ENCODE data around the gene GBF1.
A peak's percentile ranks its signal among the peaks of the same experiment; 100 is the strongest.

Gene GBF1

GRCh38 chr10:102358712-102359382 is 113.5 kb downstream of the GBF1 start:
- no peak for DNase-seq

DNA sequence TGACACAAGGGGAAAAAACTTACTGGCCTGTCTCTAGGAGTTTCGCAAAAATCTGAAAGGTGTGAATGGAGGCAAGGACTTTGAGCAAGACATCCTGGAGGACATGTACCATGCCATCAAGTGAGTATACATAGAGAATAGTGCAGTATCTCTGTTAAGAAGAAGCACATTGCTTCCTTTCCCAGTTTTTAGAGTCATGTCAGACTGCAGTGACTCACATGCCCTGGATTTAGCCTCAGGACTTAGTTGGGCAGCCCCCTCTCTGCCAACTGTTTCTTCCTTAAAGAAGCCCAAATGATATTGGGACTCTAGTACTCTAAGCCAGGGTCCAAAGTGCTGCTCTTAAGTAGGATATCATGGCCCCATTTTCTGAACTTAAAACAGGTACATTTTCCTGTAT is 122.1 kb downstream of the GBF1 start:
- no peak for DNase-seq

- DNase-seq, result no peak
These were observed 122.7 kb downstream of the GBF1 start for GRCh38 chr10:102368077-102368476.

- no peak for DNase-seq
These were observed 126.0 kb downstream of the GBF1 start for GRCh38 chr10:102371295-102371694.

GRCh38 chr10:102375250-102375649 is 129.9 kb downstream of the GBF1 start:
- no peak for DNase-seq

DNA sequence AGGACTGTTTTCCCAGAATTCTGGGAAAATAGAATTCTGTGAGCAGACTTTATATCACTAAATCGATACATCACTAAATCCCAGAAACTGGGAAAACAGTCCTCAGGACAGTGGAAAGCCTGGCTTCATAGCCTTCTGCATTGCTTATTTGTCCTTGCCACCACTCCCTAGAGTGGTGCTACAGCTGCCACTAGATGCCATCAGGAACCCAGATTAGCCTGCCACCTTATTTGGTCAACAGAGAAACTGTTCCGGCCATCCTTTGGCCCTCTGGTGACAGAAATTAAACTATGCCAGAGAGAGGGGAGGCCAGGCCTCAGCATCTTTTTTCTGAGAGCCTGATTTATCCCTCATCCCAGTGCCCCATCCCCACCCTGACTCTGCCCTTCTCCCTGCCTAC is 130.5 kb downstream of the GBF1 start:
- no peak for DNase-seq

DNA sequence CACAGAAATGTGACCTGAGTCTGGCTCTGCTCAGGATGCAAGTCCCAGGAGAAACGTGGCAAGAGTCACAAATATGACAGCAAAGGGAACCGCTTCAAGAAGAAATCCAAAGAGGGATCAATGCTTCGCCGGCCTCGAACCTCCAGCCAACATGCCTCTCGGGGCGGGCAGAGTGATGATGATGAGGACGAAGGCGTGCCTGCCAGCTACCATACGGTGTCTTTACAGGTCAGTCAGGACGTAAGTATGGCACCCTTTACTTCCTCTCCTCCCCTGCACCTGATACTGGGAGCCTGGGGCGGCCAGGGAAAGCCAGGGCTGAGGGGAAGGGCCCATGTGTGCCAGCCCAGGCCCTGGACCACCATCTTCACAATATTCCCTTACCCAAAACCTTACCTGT is 131.6 kb downstream of the GBF1 start:
- DNase-seq, result no peak

- no peak for DNase-seq
These were observed 134.1 kb downstream of the GBF1 start for GRCh38 chr10:102379383-102379782.

DNA sequence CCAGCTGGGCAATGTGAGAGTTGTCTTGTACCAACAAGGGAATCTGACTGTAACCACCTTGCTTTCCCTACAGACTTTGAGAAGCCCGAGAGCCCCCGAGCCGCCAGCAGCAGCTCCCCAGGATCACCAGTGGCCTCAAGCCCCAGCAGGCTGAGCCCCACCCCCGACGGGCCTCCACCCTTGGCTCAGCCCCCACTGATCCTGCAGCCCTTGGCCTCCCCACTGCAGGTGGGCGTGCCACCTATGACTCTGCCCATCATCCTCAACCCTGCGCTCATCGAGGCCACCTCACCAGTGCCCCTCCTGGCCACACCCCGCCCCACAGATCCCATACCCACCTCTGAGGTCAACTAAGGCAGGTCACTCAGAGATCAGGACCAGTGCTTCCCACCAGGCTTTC is 136.7 kb downstream of the GBF1 start:
- DNase-seq, result no peak

- DNase-seq, result no peak
These were observed 137.5 kb downstream of the GBF1 start for GRCh38 chr10:102382871-102383270.

GRCh38 chr10:102384053-102384452 is 138.7 kb downstream of the GBF1 start:
- DNase-seq, result peak; percentile 40

- DNase-seq, result no peak
These were observed 139.5 kb downstream of the GBF1 start for GRCh38 chr10:102384606-102385429.

- no peak for DNase-seq
These were observed 144.6 kb downstream of the GBF1 start for GRCh38 chr10:102389894-102390293.

GRCh38 chr10:102392306-102392705 is 147.0 kb downstream of the GBF1 start:
- DNase-seq, result no peak

DNA sequence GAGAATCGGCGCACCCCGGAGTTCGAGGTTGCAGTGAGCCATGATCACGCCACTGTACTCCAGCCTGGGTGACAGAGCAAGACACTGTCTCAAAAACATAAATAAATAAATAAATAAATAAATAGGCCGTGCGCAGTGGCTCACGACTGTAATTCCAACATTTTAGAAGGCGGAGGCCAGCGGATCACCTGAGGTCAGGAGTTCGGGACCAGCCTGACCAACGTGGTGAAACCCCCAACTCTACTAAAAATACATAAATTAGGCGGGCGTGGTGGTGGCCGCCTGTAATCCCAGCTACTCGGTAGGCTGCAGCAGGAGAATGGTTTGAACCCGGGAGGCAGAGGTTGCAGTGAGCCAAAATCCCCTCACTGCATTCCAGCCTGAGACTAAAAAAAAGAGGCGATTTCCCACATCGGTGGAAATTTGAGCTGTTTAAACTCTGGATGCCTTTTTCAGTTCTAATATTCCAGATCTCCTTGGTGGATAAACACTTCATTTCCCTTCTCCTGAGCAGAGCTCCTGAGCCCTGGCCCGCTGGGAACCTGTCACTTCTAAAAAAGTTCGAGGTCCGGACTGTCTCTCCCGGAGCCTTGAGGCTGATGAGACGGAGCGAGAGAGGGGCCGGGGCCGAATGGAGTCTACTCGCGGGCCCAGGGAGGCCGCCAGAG is 148.2 kb downstream of the GBF1 start:
- no peak for DNase-seq

- DNase-seq, result peak; percentile 87
These were observed 148.9 kb downstream of the GBF1 start for GRCh38 chr10:102394079-102394800.

DNA sequence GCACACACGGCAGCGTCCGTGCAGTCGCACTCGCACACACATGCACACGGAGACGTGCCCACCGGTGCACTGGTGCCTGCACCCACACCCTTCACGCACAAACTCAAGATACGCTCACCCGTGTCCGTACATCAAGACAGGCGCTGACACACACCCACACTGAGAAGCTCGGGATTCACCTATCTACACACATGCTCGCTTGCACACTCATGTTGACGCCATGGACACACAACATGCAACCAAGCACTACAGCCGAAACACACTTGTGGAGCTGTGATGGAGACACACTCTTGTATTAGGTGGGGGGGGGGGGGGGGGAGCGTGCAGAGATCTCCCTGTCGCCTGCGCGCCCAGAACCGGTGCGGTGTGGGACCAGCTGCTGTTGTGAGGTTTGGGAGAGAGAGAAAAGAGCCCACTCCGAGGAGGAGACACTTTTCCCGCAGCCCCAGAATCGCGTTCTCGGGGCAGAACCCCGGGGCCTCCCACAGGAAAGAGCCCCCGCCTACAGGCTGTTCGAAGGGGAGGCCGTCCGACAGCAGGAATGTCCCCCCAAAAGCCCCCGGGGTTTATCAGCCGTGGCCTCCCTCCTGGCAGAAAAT is 149.6 kb downstream of the GBF1 start:
- DNase-seq, result peak; percentile 56

GRCh38 chr10:102395400-102396316 is 150.3 kb downstream of the GBF1 start, which contains the start of gene NFKB2:
Gene NFKB2, plus strand, starts transcription at chr10:102395705. Its CDS starts 255 bp downstream, at chr10:102395960.
- DNase-seq, result peak; percentile 86

DNA sequence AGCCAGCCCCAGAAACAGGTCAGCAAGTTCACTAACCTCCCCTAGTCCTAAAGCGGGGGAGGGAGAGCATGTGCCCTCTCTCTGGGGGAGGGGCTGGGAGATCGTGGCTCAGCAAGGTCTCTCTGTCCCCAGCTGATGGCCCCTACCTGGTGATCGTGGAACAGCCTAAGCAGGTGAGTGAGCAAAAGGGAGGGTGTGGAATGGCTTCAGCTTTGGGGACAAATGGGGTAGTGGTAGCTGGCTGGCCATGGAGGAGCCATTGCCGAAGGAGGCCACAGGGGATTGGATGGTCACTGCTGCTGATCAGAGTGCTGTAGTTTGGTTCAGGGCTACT is 151.0 kb downstream of the GBF1 start:
- DNase-seq, result no peak

- DNase-seq, result no peak
These were observed 151.4 kb downstream of the GBF1 start for GRCh38 chr10:102396730-102397151.

Measured in NCI-H82 (cell line).